HG02798 (cell line): Measurements from ENCODE around the gene GGT1.
A peak's percentile ranks its signal among the peaks of the same experiment; 100 is the strongest.
"Not testable (repeated sequence)": the region's sequence is repeated elsewhere in the genome, so short reads cannot be mapped to it uniquely, and the experiment has no call there.

Experiments
- ATAC-seq: cut with Tn5 transposase; IDR thresholded peaks from one replicate; pipeline ENCODE4 v1.9.1; 2021; ENCODE audit warnings: mild to moderate bottlenecking; ENCODE audit not compliant: unreplicated experiment, poor library complexity

GGT1 gene

DNA sequence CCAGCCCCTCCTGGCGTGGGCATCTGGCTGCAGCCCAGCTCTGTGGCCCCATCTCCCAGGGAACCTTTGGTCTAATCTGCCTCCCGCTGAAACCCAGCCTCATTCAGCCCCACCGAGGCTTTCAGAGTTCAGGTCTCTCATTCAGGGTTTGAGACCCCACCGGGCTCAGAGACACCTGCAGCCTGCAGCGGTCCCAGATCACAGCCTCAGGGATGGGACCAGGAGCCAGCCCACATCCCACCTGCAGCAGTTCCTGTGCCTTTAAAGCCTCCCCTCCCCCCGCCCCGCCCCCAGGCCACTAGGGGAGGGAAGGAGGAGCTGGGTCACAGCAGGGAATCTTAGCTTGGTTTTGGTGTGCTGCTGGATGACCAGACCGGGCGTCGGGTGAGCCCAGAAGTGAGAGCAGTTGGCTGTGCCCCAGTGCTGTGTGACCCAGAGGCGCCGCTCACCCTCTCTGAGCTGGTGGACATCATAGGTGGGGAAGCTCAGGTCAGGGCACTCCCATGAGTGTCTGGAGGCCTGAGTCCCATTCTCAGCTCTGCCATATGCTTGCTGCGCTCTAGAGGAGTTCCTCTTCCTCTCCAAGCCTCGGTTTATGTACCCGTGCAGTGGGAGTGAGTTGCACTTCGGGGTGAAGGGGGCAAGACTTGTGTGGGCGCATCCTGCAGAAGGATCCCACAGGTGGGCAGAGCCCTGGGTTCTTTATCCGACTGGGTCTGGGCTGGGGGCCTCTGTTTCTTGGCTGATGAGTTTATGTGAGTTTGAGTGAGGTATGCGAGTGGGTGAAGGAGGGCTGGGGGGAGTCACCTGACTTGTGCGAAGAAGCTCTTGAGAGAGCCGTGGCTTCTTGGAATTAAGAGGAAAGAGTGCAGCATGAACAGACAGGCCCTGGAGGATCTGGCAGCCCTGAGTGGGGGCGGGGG, at the start of gene GGT1:
Gene GGT1, plus strand, starts transcription at position 347 of the 923 bp plus-strand sequence. CDS start 7,889 bp downstream, outside the sequence.
- ATAC-seq, result not testable (repeated sequence)

DNA sequence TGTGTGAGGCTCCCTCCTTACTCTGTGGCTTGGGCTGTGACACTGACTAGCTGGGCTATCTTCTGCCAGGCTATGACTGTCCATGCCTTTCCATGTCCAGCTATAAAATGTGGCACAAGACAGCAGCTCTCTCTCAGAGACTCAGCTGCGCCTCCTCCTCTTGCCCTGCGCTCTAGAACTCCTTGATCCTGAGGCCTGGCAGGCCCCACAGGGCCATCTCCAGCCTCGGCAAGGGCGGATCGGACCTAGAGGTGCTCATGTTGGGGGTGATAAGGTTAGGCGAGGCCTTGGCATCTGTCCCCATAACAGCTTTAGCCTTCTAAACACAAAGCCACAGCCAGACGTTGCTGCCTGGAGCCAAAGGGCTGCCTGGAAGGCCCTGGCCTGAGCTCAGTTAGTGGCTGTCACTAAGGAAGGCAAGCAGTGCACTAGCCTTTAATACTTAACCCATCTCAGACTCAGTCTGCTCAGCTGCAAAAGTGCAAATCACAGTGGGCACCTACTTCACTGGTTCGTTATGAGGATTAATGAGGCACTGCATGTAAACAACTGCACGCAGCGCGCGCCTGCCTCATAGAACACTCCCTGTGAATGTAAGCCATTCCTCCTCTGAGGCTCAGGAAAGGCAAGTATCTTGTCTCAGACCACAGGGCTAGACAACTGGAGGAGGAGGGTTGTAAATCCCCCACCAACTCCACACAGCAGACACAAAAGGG, 49.2 kb upstream of the GGT1 start:
- ATAC-seq, result no peak

DNA sequence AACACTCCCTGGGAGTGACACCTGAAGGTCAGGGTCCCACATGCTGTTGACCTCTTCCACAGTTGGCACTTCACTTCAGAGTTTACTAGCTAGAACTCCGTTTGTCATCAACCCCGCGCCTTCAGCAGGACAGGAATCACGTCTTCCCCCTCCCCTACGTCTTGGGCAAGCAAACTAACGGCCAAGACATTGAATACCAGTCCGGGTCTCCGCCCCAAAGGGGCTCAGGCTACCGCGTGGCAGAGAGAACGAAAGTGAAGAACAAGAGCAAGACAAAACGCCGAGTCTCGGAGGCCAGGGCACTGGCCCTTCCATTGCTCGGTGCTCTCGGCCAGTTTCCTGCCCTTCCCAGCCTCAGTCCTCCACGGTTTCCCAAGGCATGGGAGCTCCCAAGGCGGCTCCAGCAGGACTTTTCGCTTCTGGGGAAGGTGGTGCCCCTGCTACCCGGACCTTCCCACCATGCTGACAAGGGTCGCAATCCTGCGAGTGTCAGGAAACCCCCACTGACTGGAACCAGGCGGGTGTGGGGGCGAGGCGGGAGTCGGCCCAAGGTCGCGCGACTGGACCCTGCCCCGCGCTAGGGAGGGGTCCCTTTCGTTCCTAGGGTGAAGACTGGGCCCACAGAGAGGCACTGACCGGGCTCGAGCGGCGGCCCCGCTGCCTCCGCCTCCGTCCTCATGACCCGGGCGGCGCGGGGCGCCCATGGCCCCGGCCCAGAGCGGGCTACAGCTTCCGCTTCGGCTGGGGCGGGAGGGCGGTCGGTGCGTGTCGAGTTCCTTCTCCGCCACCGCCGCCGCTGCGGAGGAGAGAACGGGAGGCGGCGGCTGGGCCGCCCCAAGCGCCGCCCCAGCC, 48.5 kb upstream of the GGT1 start, which contains the start of gene GUCD1:
Gene GUCD1, minus strand, starts transcription at position 826 of the 852 bp plus-strand sequence. Its CDS starts 147 bp downstream, at position 679.
- ATAC-seq, result no peak

DNA sequence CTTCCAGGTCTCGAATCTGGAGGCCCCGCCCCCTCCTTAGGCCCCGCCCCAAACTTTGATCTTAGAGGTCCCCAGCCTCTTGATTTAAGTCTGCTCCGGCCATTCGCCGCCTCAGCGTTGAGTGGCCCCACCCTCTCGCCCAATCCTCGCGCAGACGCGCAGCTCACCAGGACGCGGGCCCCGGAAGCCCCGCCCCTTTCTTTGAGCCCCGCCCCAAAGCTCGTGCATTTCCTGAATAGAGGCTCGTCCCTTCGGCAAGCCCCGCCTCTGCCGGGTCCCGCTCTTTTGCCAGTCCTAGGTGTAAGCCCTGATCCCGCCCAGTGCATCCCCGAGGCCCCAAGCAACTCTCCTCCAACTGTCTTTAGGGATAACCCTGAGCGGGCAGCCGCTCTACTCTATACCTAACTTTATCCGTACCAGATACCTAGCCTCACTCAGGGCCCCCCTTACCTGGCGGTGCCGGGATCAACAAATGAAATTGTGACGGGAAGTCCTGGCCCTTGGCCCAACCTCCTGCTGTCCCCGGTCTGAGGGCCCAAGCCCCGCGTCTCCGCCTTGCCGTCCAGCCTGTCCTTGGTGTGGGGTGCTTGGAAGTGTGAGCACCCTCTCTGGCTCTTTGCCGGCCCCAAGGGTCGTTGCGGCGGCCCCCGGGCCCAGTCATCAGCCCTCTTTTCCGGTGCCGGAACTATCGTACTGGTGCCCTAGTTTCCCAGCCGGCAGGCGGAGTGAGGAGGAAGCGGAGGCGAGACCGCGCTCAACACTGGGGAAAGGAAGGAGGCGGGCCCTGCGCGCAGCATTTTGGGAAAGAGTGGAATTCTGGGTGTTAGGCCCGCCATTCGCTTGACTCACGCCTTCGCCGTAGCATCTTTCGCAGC, 47.6 kb upstream of the GGT1 start, which contains the start of gene SNRPD3:
Gene SNRPD3, plus strand, starts transcription at position 835 of the 875 bp plus-strand sequence. CDS start 1,676 bp downstream, outside the sequence.
- peak; percentile 84 for ATAC-seq

DNA sequence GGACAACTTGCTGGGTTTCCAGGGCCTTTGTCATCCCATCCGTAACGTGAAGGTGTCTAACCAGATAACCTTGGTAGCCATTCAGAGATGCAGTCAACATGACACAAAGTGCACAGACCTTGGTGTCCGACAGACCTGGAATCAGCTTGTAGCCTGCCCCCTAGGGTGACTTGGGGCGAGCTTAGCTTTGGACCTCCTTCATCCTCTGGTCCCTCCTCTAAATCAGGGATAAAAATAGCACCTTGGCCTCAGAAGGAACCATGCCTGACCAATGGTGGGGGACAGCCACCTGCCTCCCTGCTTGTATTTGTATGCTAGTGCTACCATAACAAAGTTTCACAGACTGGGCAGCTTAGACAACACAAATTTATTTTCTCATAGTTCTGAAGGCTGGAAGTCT, 43.5 kb upstream of the GGT1 start:
- no peak for ATAC-seq

DNA sequence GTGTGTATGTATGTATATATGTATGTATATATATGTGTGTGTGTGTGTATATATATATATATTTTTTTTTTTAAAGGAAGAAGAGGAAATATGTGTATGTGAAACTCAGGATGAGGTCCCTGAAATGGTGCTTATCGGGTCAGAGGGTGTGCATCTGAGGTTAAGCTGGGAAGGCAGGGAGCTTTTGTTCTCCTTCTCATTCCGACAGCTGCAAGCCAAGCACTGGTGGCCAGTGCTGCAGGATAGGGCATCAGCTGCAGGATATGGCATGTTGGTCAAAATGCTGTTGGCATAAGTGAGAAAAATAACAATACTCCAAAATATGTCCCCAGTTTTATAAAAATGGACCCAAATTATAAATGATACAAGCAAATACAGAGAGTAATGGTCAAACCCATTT, 39.7 kb upstream of the GGT1 start:
- no peak for ATAC-seq

DNA sequence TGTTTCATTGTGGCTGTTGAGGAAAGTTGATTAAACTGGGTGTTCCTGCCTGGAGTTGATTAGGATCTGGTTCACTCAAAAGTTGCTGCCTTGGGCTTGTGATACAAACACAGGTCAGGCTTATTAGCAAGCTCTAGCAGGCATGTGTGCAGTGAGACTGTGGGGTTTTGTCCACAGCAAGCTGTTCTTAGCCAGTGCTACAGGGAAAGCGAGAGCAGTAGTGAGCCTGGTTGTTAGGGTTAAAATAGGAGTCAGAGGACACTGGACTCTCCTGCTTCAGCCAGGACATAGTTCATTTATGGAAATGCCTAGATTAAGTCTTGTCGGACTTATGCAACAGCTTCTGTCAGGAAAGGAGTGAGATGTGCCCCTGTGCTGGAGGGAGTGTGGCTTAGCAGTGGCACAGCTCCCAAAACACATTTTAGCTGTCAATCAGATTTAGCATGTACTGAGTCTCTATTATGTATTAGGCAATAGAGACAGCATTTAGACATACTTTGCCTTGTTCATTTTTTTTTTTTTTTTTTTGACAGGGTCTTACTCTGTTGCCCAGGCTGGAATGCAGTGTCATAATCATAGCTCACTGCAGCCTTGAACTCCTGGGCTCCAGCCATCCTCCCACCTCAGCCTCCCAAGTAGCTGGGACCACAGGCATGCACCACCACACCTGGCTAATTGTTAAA, 38.5 kb upstream of the GGT1 start:
- ATAC-seq, result no peak

DNA sequence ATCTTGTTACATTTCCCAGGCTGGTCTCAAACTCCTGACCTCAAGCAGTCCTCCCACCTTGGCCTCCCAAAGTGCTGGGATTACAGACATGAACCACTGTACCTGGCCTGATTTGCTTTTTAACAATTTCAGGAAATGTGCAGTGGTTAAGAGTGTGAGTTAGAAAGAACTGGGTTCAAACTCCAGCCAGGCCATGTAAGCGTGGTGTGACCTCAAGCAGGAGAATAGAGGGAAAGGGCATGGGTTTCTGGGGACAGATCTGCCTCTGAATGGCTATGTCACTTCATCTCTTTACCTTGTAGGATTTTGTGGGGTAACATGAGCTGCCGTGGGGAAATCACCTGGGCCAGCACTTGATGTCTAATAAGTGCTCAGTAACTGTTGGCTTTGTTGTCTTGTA, 37.9 kb upstream of the GGT1 start:
- ATAC-seq, result no peak

DNA sequence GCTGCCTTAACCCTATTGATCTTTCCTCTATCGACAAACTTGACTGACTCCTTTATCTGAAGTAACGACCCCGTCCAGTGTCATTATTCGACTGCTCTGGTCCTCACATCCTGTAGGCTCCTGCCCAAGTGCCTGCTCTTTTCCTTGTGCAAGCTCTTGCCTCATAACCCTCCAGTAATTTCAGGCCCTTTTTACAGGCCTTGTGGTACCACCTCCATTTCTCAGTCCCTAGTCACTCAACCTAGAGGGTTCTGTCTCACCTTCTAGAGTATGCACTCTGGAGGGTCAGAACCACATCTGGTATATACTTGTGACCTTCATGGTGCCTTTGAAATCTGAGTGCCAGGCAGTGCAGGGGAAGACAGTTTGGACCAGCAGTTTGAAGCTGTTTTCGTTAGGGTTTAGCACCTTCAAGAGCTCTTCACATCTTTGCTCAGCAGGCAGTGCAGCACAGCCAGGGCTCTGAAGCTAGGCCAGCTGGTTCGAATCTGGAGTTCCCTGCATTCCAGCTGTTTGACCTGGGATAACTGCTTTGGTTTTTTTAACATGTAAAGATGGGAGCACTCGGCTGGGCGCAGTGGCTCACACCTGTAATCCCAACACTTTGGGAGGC, 36.0 kb upstream of the GGT1 start:
- no peak for ATAC-seq

DNA sequence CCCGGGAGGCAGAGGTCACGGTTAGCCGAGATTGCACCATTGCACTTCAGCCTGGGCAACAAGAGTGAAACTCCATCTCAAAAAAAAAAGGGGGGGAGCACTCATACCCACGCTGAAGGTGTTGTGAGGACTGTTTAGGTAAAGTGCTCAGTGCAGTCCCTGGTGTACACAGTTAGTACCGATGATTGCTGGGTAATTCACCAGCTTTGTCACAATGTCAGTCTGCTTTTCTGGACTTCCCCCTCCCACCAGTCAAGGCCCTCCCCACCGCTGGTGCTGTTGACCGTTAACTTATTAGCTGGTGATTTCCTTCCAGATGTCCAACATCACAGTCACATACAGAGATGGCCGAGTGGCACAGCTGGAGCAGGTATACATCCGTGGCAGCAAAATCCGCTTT, 35.3 kb upstream of the GGT1 start:
- no peak for ATAC-seq

DNA sequence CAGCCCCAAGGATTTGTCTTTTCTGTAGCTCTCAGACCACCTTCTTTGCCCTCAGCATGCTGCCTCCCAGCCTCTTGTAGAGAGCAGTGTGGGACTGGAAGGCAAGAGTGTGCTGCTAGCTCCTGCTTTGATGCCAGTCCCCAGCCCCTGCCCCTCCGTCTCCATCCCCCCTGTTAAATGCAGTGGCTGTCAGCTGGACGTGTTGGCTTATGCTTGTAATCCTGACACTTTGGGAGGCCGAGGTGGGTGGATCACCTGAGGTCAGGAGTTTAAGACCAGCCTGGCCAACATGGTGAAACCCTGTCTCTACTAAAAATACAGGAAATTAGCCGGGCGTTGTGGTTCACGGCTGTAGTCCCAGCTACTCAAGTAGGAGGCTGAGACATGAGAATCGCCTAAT, 31.7 kb upstream of the GGT1 start:
- no peak for ATAC-seq

DNA sequence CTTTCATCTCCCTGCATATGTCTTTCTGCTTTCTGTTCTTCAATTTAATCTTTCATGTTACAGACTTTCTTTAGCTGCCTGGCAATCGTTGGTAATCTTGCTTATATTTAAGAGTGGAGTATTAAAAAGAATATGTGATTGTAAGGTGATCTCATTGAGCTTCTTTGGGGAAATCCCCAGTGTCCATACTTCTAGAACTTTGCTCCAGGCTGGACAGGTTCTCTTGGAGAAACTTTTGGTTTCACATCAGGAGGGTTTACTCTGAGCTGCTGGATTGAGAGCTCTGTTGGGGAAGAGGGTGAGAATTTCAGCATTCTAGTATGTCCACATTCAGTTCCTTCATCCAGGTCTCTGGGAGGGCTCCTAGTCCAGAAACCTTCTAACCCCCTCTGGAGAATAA, 26.2 kb upstream of the GGT1 start:
- no peak for ATAC-seq

DNA sequence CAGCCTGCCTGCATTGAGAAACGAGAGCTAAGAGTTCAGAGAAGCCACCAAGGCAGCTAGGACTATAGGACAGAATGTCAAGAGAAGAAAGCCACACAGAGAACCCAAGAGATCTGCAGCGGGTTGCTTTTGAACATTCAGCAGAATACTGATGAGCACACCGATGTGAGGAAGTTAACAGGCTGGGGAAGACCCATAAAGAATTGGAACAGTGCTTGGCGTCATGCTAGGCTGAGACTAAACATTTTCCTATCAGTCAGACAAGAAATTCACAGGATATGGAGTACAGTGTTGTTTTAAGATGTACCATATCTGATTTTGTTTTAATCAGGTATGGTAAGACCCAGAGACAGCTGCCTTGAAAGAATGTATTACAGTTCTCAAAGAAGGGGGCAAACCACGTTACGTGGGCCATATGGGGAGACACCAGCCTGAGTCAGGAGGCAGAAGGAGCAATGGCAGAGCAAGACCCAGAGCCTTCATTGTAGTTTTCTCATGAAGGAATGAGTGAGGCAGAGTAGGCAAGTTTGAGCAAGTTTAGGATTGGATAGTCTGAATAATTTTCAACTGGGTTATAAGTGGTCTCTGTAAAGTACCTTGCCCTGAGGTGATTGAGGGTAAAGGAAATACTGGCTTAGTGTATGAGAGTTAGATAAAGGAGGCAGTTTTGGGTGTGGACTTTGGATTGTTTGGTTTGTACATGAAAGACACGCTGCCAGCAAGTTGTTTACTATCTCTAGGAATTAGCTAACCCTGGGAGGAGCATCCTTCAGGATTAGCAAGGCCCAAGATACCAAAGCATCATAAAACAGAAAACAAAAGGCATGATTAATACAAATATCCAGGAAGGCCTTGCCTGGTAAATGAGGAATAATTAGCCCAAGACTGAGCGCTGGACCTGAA, 24.4 kb upstream of the GGT1 start:
- no peak for ATAC-seq

DNA sequence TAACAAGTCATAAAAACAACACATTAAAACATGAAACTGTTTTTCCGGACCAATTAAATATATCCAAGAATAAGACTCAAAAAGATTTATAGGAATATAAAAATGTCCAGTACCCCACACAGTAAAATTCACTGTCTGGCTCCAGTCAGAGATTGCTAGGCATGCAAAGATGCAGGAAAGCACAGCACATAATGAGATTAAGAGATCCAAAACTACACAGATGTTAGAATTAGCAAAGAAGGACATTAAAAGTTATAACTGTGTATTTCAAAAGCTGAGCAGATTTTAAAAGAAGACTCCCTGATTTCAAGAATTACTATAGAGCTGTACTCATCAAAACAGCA, 23.8 kb upstream of the GGT1 start:
- ATAC-seq, result no peak

DNA sequence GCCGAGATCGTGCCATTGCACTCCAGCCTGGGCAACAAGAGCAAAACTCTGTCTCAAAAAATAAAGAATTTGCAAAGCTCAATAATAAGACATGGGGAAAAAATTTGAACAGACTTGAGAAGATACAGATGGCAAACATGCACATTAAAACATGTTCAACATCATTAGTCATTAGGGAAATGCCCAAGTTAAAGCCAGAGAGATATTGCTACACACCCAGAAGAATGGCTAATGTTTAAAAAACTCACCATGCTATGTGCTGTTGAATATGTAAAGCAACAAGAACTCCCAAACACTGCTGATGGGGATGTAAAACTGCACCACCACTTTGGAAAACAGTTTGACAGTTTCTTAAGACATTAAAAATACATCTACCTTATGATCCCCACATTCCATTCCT, 22.7 kb upstream of the GGT1 start:
- no peak for ATAC-seq

DNA sequence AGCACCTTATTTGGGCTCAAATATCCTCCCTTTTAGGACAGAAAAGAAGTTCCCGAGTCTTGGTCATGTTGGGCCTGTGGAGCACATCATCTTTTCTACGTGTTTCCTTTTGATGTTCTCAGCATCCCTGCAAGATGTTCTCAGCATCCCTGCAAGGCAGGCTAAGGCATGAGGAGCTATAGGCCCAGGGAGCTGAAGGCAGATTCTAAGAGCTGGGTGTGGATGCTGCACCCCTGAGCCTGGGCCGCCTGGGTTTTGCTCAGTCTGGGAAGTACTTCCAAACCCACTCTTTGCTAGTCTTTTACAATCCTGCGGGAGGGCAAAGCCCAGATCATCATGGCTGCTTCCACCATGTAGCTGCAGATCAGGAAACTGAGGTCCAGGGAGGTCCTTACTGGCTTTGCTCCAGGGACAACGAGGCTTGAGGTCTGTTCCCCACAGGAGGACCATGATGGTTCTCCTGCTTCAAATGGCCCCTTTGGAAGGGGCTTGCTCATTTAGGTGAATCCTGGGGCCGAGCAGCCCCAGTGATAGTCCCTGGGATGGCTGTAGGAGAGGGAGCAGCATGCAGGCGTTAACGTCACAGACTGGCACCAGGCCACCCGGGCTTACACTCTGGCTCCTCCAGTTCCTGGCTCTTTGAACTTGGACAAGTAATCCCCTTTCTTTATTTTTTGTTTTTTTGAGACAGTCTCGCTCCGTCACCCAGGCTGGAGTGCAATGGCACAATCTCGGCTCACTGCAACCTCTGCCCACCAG, 20.8 kb upstream of the GGT1 start:
- ATAC-seq, result no peak
